PFSK-1 (cell line): Measurements from ENCODE around the gene ADGRG2.

Source experiments
- POLR2AphosphoS5 ChIP-seq: IDR thresholded peaks from 2 replicates; pipeline ENCODE4 v1.6.1; 2012; ENCODE audit warnings: low read depth, mild to moderate bottlenecking, control low read depth, low read length, moderate library complexity
- SIN3A ChIP-seq: IDR thresholded peaks from 2 replicates; pipeline ENCODE4 v1.6.1; 2012; ENCODE audit warnings: mild to moderate bottlenecking, low read length, moderate library complexity, borderline replicate concordance; ENCODE audit not compliant: insufficient read depth
- TAF1 ChIP-seq: IDR thresholded peaks from 2 replicates; pipeline ENCODE4 v1.6.1; 2012; ENCODE audit warnings: low read length, control low read depth, borderline replicate concordance; ENCODE audit not compliant: insufficient read depth
- TF ChIP-seq, protein P1 (sequence below), 2 experiments: IDR thresholded peaks; 2 replicates each; pipeline versions ENCODE4 v1.6.1 to v1.8.0; 2011 to 2012; ENCODE audit warnings: low read depth in 2 of 2, low read length in 2 of 2, control low read depth in 1 of 2, inconsistent platforms in 1 of 2, mild to moderate bottlenecking in 1 of 2, moderate library complexity in 1 of 2; ENCODE audit not compliant: insufficient read depth in 1 of 2

DNA sequence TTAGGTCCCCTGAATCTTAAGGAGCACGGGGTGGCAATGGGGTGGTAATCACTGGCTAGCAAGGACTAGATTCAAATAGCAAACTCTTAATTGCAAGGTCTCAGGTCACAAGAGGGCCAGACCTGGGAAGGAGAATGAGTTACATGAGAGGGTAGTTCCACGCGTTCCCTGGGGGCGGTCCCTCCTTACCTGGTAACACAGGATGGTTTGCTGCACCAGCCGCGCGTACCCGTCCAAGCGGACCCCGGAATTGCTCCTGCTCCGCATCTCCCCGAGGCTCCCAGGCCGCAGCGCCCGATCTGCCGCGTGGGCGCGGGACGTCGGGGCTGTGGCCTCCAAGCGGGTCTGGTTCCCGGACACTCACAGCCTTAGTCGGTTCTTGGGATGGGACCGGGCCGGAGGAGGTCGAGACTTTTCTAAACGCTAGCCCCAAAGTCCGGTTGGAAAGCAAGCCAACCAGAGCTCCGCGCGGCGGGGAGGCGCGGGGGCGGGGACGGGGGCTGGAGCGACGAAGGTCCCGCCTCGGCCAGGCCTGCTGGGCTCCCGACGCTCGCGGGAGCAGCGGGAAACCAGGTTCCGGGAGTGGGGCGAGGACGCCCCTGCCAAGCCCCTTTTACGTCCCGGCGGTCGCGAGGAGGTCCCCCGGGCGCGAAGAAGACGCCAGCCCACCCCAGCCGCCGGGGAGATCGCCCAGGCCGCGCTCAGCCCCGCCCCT lies 138.4 kb downstream of the ADGRG2 start, which contains the start of gene PHKA2:
- TF ChIP-seq POLR2AphosphoS5 = no peak
- no peak for TF ChIP-seq TAF1
- TF ChIP-seq, protein P1, sequence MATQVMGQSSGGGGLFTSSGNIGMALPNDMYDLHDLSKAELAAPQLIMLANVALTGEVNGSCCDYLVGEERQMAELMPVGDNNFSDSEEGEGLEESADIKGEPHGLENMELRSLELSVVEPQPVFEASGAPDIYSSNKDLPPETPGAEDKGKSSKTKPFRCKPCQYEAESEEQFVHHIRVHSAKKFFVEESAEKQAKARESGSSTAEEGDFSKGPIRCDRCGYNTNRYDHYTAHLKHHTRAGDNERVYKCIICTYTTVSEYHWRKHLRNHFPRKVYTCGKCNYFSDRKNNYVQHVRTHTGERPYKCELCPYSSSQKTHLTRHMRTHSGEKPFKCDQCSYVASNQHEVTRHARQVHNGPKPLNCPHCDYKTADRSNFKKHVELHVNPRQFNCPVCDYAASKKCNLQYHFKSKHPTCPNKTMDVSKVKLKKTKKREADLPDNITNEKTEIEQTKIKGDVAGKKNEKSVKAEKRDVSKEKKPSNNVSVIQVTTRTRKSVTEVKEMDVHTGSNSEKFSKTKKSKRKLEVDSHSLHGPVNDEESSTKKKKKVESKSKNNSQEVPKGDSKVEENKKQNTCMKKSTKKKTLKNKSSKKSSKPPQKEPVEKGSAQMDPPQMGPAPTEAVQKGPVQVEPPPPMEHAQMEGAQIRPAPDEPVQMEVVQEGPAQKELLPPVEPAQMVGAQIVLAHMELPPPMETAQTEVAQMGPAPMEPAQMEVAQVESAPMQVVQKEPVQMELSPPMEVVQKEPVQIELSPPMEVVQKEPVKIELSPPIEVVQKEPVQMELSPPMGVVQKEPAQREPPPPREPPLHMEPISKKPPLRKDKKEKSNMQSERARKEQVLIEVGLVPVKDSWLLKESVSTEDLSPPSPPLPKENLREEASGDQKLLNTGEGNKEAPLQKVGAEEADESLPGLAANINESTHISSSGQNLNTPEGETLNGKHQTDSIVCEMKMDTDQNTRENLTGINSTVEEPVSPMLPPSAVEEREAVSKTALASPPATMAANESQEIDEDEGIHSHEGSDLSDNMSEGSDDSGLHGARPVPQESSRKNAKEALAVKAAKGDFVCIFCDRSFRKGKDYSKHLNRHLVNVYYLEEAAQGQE (IDR thresholded peaks at IDR 0.05; ENCODE audit: insufficient read depth in 1 of 2, low read depth in 2 of 2, low read length in 2 of 2) = no peak
- TF ChIP-seq SIN3A = no peak
